Right renal pelvis (tissue), 4 donors: ENCODE results near the gene TCEANC. TPM values are rescaled to one million over a fixed set of nuclear protein-coding genes. Genes with fewer than 3 reads are reported as not detected.
"Not testable (repeated sequence)": the region's sequence is repeated elsewhere in the genome, so short reads cannot be mapped to it uniquely, and the experiment has no call there.

Source experiments
- DNase-seq, 4 donors: peaks; one replicate each; pipeline ENCODE4 v3.0.0-alpha.2; 2013; ENCODE audit warnings: low read depth in 4 of 4, low spot score in 3 of 4, missing footprints in 1 of 4
- polyA plus RNA-seq, 4 donors: library from polyadenylated mRNA; unstranded; fragments of 120-200 nt; gene quantifications; one replicate each; pipeline ENCODE4 v1.2.1, GENCODE V29; 2013; ENCODE audit not compliant: insufficient read length in 4 of 4

TCEANC gene
- polyA plus RNA-seq, 4 donors = 5.5 to 6.7 (median 6.2) TPM

- no peak for DNase-seq
Measured at GRCh38 chrX:13655674-13656073, 2.7 kb downstream of the TCEANC start.

- DNase-seq = no peak
Measured at GRCh38 chrX:13658602-13659001, 5.7 kb downstream of the TCEANC start.

- no peak for DNase-seq
Measured at GRCh38 chrX:13659063-13659462, 6.1 kb downstream of the TCEANC start.

GRCh38 chrX:13661735-13662288 is 8.9 kb downstream of the TCEANC start:
- DNase-seq = no peak

GRCh38 chrX:13662355-13662791 is 9.4 kb downstream of the TCEANC start:
- DNase-seq = no peak

GRCh38 chrX:13664020-13664419 is 11.1 kb downstream of the TCEANC start:
- DNase-seq = no peak

GRCh38 chrX:13666836-13667235 is 13.9 kb downstream of the TCEANC start:
- DNase-seq = no peak

GRCh38 chrX:13667919-13668318 is 15.0 kb downstream of the TCEANC start:
- no peak for DNase-seq

- no peak for DNase-seq
Measured at GRCh38 chrX:13669246-13669737, 16.4 kb downstream of the TCEANC start.

- DNase-seq = not testable (repeated sequence)
Measured at GRCh38 chrX:13669755-13670154, 16.8 kb downstream of the TCEANC start.

- DNase-seq = no peak
Measured at GRCh38 chrX:13670197-13670596, 17.3 kb downstream of the TCEANC start.

- no peak for DNase-seq
Measured at GRCh38 chrX:13673016-13673415, 20.1 kb downstream of the TCEANC start.

GRCh38 chrX:13676885-13677284 is 23.9 kb downstream of the TCEANC start:
- no peak for DNase-seq

- DNase-seq = not testable (repeated sequence)
Measured at GRCh38 chrX:13679700-13680099, 26.8 kb downstream of the TCEANC start.

GRCh38 chrX:13681595-13681994 is 28.7 kb downstream of the TCEANC start:
- no peak for DNase-seq

GRCh38 chrX:13684361-13684760 is 31.4 kb downstream of the TCEANC start:
- no peak for DNase-seq

GRCh38 chrX:13685126-13685763 is 32.3 kb downstream of the TCEANC start:
- no peak for DNase-seq

GRCh38 chrX:13687203-13687602 is 34.3 kb downstream of the TCEANC start:
- DNase-seq = no peak

GRCh38 chrX:13688384-13688957 is 35.5 kb downstream of the TCEANC start:
- no peak for DNase-seq

GRCh38 chrX:13688958-13689740 is 36.2 kb downstream of the TCEANC start, which contains the start of gene RAB9A:
Gene RAB9A (plus strand): TSS chrX:13689128. CDS start chrX:13708747, 19,619 bp downstream.
- DNase-seq = peak; percentile 45 to 60 (median 52)

- peak in 2 of 4 donors; percentile 15 to 22 for DNase-seq
Measured at GRCh38 chrX:13689741-13690211, 36.8 kb downstream of the TCEANC start.
